ENCODE results near the gene STN1. TPM values are rescaled to one million over a fixed set of nuclear protein-coding genes. Genes with fewer than 3 reads are reported as not detected.

STN1 gene, protein sequence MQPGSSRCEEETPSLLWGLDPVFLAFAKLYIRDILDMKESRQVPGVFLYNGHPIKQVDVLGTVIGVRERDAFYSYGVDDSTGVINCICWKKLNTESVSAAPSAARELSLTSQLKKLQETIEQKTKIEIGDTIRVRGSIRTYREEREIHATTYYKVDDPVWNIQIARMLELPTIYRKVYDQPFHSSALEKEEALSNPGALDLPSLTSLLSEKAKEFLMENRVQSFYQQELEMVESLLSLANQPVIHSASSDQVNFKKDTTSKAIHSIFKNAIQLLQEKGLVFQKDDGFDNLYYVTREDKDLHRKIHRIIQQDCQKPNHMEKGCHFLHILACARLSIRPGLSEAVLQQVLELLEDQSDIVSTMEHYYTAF
- total RNA-seq, result 44.1 TPM
- polyA plus RNA-seq, result 100 to 1,000 TPM in 3 of 4 donors, 10 to 100 TPM in 1; 94.5 to 122 (median 109) TPM

DNA sequence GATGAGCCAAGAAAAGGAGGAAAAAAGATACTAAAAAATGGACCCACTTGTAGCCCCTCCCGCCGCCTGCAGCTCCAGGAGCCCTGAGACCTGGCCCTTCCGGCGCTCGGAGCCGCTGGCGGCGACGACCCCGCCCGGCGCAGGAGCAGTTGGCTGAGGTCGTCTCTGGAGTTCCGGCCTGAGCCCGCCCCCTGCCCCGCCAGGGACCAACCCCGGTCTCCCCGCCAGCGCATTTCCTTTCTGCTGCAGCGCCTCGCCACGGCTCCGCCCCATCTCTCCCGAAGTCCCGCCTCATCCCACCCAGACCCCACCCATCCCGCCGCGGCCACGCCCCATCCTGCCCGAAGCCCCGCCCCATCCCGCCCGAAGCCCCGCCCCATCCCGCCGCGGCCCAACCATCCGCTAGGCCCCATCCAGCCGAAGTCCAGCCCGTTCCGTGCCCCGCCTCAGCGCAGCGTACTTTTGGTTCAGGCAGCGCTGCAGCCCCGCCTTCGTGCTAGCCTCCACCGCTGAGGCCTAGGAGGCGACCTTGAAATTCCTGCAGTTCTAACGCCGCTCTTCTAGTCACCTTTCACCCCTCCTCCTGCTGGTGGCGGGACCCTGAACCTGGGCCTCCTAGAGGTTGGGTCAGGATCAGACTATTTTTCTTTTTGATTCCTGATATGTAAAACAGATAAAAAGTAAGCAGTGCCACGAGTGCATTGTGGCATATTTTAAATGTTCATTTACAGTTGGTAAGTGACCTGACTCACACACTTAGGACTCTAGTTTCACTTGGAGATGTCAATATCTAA, at the start of gene STN1:
Gene STN1 (minus strand): TSS at position 132 of the 794 bp plus-strand sequence. CDS start 590 bp downstream, outside the sequence.
- no peaks in the 10 kb centered on the region for H3K27me3 Mint-ChIP-seq
- H3K27ac Mint-ChIP-seq, result peak within 1 kb of the TSS; percentile 97 to 99 (median 98)
- H3K4me1 Mint-ChIP-seq, result peaks cover 6 to 47% (median 20%) of the 10 kb centered on the region in 4 donors

DNA sequence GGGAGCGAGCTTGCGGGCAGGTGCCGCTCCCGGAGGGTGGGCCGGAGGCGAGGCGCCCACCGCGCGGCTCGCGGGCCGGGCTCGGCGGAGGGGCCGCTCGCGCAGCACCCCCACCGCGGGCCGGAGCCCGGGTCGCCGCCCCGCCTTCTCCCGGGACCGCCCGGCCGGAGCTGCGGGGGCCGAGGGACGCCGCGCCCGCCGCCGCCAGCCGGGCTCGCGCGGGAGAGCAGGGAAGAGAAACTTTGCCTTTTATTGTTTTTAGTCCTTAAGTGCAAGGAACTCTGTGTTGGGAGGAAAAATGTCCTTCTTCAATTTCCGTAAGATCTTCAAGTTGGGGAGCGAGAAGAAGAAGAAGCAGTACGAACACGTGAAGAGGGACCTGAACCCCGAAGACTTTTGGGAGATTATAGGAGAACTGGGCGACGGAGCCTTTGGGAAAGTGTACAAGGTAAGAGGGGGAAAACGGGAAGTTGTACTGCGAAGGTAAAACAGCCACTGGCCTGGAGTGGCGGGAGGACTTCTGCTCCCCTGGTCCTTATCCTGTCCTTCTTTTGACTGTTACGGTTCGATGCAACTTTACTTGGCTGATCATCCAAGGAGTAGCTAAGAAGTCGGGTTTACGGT, 49.6 kb upstream of the STN1 start:
- H3K36me3 Mint-ChIP-seq, result peaks cover 3% of the 10 kb centered on the region
- H3K9me3 ChIP-seq (ENCODE audit: control insufficient read depth in 2 of 2, low read length in 2 of 2), result no peaks in the 10 kb centered on the region
- peaks cover 44% of the 10 kb centered on the region for H3K4me1 ChIP-seq (ENCODE audit: control insufficient read depth, insufficient read depth, low read length, poor library complexity, severe bottlenecking)
- no peaks in the 10 kb centered on the region for H3K27me3 Mint-ChIP-seq
- peak overlapping the region; percentile 99 for H3K4me3 ChIP-seq (ENCODE audit: low read depth, low read length)
- peak overlapping the region; percentile 60 for H3K27ac ChIP-seq (ENCODE audit: insufficient read depth, low read length, poor library complexity, severe bottlenecking)
- H3K4me3 Mint-ChIP-seq, result peak overlapping the region; percentile 98 to 100 (median 98)
- DNase-seq, result peak in 2 of 3 donors; percentile 23 to 34
- H3K36me3 ChIP-seq (ENCODE audit: control insufficient read depth, insufficient read depth, low read length), result no peaks in the 10 kb centered on the region
- H3K27ac Mint-ChIP-seq, result peak overlapping the region; percentile 89 to 96 (median 96)
- peak; percentile 6 to 8 for ATAC-seq (ENCODE audit: low read depth in 2 of 2)
- H3K4me1 Mint-ChIP-seq, result peaks cover 32 to 59% (median 43%) of the 10 kb centered on the region in 4 donors
- H3K27me3 ChIP-seq (ENCODE audit: control insufficient read depth, insufficient read depth, low read length), result no peaks in the 10 kb centered on the region
- peaks cover 0 to 4% (median 0%) of the 10 kb centered on the region in 7 donors for H3K9me3 Mint-ChIP-seq

More for the DNA sequence above, at the start of gene STN1:
- H3K27ac ChIP-seq (ENCODE audit: insufficient read depth, low read length, poor library complexity, severe bottlenecking), result peak within 1 kb of the TSS; percentile 91
- H3K36me3 ChIP-seq (ENCODE audit: control insufficient read depth, insufficient read depth, low read length), result no peaks in the 10 kb centered on the region
- ATAC-seq (ENCODE audit: low read depth in 2 of 2) (peak; percentile 93 to 94), DNase-seq (peak; percentile 94 to 97 (median 94))
- H3K9me3 ChIP-seq (ENCODE audit: control insufficient read depth in 2 of 2, low read length in 2 of 2), result peaks cover 0 to 8% of the 10 kb centered on the region in 2 experiments
- Mint-ChIP-seq H3K4me3 (peak within 1 kb of the TSS; percentile 95 to 99 (median 97)), H3K36me3 (peaks cover 13% of the 10 kb centered on the region), H3K9me3 (no peaks in the 10 kb centered on the region)
- H3K4me3 ChIP-seq (ENCODE audit: low read depth, low read length), result peak within 1 kb of the TSS; percentile 94
- H3K27me3 ChIP-seq (ENCODE audit: control insufficient read depth, insufficient read depth, low read length), result no peaks in the 10 kb centered on the region
- peaks cover 49% of the 10 kb centered on the region for H3K4me1 ChIP-seq (ENCODE audit: control insufficient read depth, insufficient read depth, low read length, poor library complexity, severe bottlenecking)

DNA sequence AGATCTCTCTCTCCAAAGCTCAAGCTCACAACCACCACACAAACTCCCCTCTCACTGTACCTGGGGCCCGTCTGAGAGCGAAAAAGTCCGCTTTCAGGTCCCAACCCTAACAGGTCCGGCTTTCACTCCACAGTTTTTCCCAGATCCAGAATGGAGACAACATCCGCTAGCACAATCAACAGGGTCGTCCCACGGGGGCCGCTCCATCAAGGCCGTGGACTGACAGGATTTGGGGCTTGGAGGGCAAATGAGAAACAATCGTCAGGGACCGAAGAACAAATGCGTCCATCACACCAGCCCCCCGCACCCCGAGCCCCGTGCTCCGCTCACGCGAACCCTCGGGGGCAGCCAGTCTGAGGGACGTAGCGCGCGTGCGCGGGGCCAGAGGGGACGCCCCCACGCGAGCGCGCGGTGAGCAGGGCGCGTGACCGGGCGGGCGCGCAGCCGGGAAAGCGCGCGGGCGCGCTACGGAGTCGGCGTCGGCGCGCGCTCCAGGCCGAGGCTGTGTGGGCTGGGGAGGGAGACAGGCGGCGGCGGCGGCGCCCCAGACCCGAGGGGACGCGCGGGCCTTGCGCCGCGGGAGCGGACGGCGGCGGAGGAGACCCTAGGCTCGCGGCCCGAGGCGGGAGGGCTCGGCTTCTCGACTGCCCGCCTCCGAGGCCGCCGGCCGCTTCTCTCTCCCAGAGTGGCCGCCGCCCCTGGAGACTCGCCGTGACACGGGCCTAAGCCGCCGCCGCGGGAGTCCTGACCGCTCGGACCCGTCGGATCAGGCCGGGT, 48.9 kb upstream of the STN1 start, which contains the start of gene SLK:
Gene SLK (plus strand): TSS at position 470 of the 777 bp plus-strand sequence. CDS start 606 bp downstream, outside the sequence.
- H3K9me3 Mint-ChIP-seq, result peaks cover 0 to 4% (median 0%) of the 10 kb centered on the region in 7 donors
- peaks cover 3% of the 10 kb centered on the region for H3K36me3 Mint-ChIP-seq
- peak within 1 kb of the TSS; percentile 99 for H3K4me3 ChIP-seq (ENCODE audit: low read depth, low read length)
- peak within 1 kb of the TSS; percentile 86 for H3K27ac ChIP-seq (ENCODE audit: insufficient read depth, low read length, poor library complexity, severe bottlenecking)
- peak within 1 kb of the TSS; percentile 98 to 100 (median 98) for H3K4me3 Mint-ChIP-seq
- H3K27ac Mint-ChIP-seq, result peak within 1 kb of the TSS; percentile 96 to 98 (median 96)
- peaks cover 27 to 52% (median 38%) of the 10 kb centered on the region in 4 donors for H3K4me1 Mint-ChIP-seq
- ATAC-seq (ENCODE audit: low read depth in 2 of 2) (peak; percentile 87 to 88), DNase-seq (peak; percentile 76 to 89 (median 86))
- peaks cover 44% of the 10 kb centered on the region for H3K4me1 ChIP-seq (ENCODE audit: control insufficient read depth, insufficient read depth, low read length, poor library complexity, severe bottlenecking)
- no peaks in the 10 kb centered on the region for H3K36me3 ChIP-seq (ENCODE audit: control insufficient read depth, insufficient read depth, low read length)
- no peaks in the 10 kb centered on the region for H3K27me3 ChIP-seq (ENCODE audit: control insufficient read depth, insufficient read depth, low read length)
- H3K27me3 Mint-ChIP-seq, result no peaks in the 10 kb centered on the region
- no peaks in the 10 kb centered on the region for H3K9me3 ChIP-seq (ENCODE audit: control insufficient read depth in 2 of 2, low read length in 2 of 2)

DNA sequence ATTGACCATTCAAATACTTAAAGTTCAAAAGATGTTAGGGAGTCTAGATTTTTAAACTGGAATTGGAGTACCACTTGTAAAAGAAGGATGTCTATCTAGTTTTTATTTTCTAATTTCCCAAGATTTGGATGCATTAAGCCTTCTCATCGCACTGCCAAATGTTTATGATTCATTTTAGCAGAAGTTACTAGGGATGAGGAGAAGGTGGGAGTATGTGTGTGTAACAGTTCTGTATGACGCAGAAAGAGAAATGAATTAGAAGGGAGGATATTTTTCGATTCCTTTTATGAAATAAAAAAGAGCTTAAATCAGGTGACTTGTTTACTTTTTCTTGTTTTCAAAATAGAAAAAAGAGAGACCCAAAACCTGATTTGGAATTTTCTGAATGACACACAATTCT, 42.1 kb upstream of the STN1 start:
- Histone ChIP-seq H3K36me3 (ENCODE audit: control insufficient read depth, insufficient read depth, low read length) (no peaks in the 10 kb centered on the region), H3K27me3 (ENCODE audit: control insufficient read depth, insufficient read depth, low read length) (peaks cover 9% of the 10 kb centered on the region), H3K4me3 (ENCODE audit: low read depth, low read length) (no peak overlapping the region), H3K4me1 (ENCODE audit: control insufficient read depth, insufficient read depth, low read length, poor library complexity, severe bottlenecking) (no peaks in the 10 kb centered on the region), H3K27ac (ENCODE audit: insufficient read depth, low read length, poor library complexity, severe bottlenecking) (no peak overlapping the region), H3K9me3 (ENCODE audit: control insufficient read depth in 2 of 2, low read length in 2 of 2) (no peaks in the 10 kb centered on the region)
- peaks cover 0 to 2% (median 0%) of the 10 kb centered on the region in 7 donors for H3K9me3 Mint-ChIP-seq
- no peaks in the 10 kb centered on the region for H3K36me3 Mint-ChIP-seq
- no peak overlapping the region for H3K27ac Mint-ChIP-seq
- no peak for ATAC-seq (ENCODE audit: low read depth in 2 of 2)
- no peaks in the 10 kb centered on the region for H3K4me1 Mint-ChIP-seq
- no peak overlapping the region for H3K4me3 Mint-ChIP-seq
- no peak for DNase-seq
- H3K27me3 Mint-ChIP-seq, result peaks cover 14% of the 10 kb centered on the region

DNA sequence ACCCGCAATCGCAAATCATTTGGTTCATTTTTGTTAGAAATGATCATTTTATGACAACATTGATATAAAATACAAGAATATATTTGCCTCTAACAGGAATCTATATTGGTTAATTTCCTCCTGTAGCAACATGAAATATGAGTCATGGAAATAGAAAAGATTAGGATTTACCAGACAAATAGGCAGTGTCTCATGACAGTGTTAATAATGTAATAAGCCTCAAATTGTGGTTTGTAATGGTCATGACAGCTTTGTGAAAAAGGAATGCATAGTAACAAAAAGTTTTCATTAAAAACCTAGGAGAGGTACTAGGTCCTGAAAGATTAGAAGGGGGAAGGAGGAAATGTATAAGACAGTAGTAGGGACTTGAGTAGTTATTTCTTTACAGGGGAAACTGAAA, 41.0 kb upstream of the STN1 start:
- Histone ChIP-seq H3K27me3 (ENCODE audit: control insufficient read depth, insufficient read depth, low read length) (peaks cover 9% of the 10 kb centered on the region), H3K27ac (ENCODE audit: insufficient read depth, low read length, poor library complexity, severe bottlenecking) (no peak overlapping the region), H3K36me3 (ENCODE audit: control insufficient read depth, insufficient read depth, low read length) (no peaks in the 10 kb centered on the region), H3K4me1 (ENCODE audit: control insufficient read depth, insufficient read depth, low read length, poor library complexity, severe bottlenecking) (no peaks in the 10 kb centered on the region), H3K4me3 (ENCODE audit: low read depth, low read length) (no peak overlapping the region), H3K9me3 (ENCODE audit: control insufficient read depth in 2 of 2, low read length in 2 of 2) (no peaks in the 10 kb centered on the region)
- no peak overlapping the region for H3K27ac Mint-ChIP-seq
- DNase-seq (no peak), ATAC-seq (ENCODE audit: low read depth in 2 of 2) (no peak)
- peaks cover 0 to 3% (median 0%) of the 10 kb centered on the region in 7 donors for H3K9me3 Mint-ChIP-seq
- H3K27me3 Mint-ChIP-seq, result peaks cover 15% of the 10 kb centered on the region
- H3K4me1 Mint-ChIP-seq, result no peaks in the 10 kb centered on the region
- no peaks in the 10 kb centered on the region for H3K36me3 Mint-ChIP-seq
- H3K4me3 Mint-ChIP-seq, result peak overlapping the region in 1 of 4 donors; percentile 52

DNA sequence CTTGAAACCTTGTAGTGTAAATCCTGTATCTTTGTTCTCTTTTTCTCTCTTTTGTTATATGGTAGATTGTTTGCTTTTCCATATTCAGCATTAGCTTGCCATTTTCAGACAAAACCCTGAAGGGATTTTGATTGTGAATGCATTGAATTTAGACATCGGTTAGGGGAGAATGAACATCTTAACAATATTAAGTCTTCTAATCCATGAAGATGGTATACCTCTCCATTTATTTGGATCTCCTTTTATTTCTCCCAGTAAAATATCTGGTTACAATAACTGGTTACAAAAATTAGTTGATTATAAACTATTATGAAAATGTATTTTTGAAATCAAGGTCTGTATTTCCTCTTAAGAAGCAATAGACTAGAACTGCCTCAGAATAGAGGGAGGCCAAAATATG, 36.6 kb upstream of the STN1 start:
- H3K4me3 Mint-ChIP-seq, result no peak overlapping the region
- no peaks in the 10 kb centered on the region for H3K4me1 Mint-ChIP-seq
- no peak overlapping the region for H3K27ac ChIP-seq (ENCODE audit: insufficient read depth, low read length, poor library complexity, severe bottlenecking)
- no peaks in the 10 kb centered on the region for H3K36me3 ChIP-seq (ENCODE audit: control insufficient read depth, insufficient read depth, low read length)
- H3K4me1 ChIP-seq (ENCODE audit: control insufficient read depth, insufficient read depth, low read length, poor library complexity, severe bottlenecking), result no peaks in the 10 kb centered on the region
- H3K27ac Mint-ChIP-seq, result no peak overlapping the region
- H3K9me3 ChIP-seq (ENCODE audit: control insufficient read depth in 2 of 2, low read length in 2 of 2), result no peaks in the 10 kb centered on the region
- ATAC-seq (ENCODE audit: low read depth in 2 of 2), result no peak
- peaks cover 29% of the 10 kb centered on the region for H3K27me3 Mint-ChIP-seq
- peaks cover 0 to 3% (median 0%) of the 10 kb centered on the region in 7 donors for H3K9me3 Mint-ChIP-seq
- peaks cover 9% of the 10 kb centered on the region for H3K27me3 ChIP-seq (ENCODE audit: control insufficient read depth, insufficient read depth, low read length)
- H3K4me3 ChIP-seq (ENCODE audit: low read depth, low read length), result no peak overlapping the region
- DNase-seq, result no peak
- no peaks in the 10 kb centered on the region for H3K36me3 Mint-ChIP-seq
